CD4-positive, alpha-beta T cell treated with Interleukin-21 for 1 hour (primary cell): ENCODE measurements around the gene SPOCD1.

Source experiments
- DNase-seq: peaks from one replicate; pipeline ENCODE4 v3.0.0-alpha.2; 2020

The SPOCD1 gene

DNA sequence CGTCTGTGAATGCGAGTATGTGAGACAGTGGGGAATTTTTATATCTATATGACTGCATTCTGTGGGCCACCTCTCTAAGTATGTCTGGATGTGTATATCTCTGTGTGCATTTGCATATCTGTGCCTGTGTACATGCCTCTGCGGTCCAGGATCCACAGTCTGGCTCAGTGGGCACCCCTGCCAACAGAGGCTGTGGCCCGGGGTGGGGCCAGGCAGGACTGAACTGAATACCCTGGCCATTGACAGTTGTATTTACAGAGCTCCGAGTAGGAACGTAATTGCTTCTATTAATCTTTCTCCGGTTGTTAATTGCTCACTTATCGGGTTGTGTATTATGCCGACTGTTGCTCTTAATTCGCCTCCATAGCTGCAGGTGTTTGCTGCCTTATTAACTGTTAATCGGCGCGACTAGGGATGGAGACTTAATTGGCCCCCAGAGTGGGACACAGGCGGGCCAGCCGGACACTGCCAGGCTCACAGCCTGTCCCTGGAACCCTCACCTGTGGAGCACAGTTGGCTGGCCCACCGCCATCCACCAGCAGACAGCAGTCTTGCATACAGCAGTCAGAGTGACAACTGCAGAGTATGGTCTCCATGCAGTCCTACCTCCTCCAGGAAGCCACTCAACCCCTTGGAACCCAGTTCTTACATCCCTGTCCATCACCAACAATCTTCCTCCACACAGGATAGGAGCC, 29.3 kb downstream of the SPOCD1 start:
- DNase-seq = no peak

DNA sequence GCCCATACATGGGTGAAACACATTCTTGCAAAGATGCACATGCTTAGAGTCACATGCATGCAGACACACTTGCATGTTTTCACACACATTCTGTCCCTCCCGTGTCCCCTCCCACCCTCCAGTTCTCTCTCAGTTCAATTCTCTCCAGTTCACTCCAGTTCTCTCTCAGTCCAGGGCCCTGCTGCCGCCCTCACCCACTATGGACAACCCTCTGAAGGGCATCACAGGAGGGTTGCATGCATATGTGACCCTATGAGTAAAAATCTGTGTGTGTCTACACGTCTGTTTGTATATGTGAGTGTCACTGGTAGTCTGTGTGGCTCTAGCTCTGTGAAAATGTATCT, 29.9 kb downstream of the SPOCD1 start:
- DNase-seq = no peak

DNA sequence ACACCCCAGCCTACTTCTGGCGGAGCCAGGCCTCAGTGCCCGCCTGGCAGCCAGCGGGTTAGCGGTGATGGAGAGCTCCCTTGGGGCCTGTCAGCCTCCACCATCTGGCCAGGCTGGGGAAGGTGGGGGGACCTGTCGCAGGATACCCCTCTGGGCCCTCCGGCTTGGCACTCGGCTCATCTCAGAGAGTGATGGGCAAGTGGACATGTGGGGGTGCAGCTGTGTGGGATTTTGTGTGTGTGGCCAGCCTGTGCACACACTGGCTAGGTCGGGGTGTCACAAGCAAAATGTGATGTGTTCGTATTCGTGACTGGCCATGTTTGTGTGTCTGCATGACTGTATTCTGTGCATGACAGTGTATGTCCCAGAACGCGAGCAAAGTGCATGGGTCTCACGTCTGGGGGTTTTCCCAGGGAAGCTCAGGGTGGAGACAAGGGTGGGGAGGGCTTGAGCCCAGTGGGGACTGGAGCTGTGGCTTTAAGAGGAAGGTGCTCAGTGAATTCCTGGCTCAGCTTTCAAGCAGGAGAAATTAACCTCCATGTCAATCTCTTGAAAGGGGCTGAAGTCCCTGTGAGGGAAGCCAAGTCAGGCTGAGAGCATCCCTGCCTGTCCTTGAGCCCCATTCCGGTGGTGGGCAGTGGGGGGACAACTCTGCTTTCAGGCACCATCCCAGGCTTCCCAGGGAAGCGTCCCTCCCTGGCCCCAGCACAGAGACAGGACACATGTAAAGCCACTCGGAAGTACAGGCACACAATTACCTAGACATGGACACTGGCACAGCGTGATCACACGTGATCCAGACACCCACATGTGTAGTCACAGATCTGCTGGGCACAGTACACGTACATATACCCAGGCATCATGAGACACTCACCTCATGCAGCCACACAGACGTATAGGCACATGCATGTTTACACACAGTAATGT, 30.5 kb downstream of the SPOCD1 start:
- DNase-seq = no peak

DNA sequence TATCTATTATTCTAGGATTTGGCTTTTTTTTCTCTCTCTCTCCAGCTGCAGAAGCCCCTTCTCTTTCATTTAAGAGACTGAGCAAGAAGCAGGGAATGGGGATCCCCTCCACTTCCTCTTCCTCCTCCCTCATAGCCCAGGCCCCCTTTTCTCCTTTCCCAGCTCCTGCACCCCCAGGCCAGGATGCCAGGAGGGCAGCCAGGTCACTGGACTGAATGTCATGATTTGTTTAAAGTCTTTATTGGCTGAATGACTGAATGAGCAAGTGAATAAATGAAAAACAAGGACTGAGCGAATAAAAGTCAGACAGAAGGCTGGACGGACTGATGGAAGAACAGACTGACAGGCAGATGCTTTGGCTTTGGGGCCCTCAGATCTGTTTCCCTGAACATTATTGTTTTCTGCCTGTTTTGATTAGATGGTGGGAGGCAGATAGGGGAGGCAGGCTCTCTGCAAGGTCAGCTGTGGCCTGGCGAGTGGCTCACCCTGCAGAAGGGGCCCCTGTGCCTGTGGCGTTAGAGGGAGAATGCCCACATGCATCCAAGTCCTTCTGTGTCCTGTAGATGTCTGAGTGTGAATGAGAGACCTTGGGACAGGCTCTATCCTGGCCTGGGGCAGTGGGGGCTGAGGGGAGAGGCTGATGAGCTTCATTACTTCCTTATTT, 31.3 kb downstream of the SPOCD1 start:
- no peak for DNase-seq

DNA sequence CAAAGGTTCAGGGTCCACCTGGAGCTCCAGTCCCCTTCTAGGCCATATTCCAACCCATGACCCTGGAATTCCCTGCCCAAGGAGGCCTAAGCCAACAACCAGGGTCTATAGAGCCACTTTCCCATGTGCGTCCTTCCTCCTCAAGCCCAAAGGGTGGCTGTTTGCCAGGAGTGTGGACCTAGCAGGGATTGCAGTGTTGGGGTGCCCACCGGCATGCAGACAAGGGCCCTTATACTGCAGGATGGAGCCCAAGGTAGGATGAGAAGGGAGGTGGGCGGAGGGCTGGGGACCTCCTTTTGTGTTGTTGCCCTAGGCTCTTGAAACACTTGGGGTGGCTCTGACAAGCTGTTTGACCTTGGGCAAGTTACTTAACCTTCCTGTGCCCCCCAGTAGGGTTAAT, 32.0 kb downstream of the SPOCD1 start:
- no peak for DNase-seq

DNA sequence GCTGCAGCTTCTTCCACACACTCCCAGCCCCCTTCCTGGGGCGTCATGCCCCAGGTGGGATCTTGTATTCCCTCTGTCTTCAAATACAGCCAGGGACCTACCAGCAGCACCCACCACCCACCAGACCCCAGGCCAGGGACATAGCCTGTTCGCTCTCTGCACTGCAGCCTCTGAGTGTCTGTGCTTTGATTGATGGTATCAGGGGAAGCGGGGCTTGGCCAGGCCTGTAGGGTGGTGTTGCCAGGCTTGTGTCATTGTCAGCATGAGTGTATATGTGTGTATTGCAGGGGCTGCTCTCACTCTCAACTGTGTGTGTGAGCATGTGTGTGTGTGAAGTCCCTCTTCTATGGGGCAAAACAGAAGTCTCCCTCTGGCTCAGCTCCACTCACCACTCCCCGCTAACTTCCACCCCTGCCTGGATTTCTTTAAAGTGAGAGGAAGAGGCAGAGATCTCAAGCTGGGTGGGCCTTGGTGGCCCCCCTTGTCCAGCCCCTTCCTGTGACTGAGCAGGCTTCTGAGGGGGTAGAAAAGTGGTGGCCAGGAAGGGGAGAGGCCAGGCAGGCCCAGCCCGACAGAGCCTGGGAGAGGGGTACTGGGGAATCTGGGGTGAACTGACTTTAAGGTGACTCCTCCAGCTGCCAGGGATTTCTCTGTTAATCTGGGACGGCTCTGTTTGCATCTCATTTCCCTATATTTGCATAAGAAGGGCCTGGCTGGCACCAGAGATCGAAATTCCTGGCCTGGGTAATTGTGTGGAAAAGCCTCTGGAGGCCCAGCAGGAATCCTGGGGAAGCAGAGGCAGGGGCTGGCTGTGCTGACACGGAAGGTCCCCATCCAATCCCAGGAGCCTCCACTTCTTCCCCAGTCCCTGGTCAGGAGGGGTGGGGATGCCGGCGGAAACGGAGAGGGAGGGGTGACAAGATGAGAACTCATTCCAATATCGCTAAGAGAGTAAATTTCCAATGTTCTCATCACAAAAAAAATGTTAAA, 33.1 kb downstream of the SPOCD1 start:
- no peak for DNase-seq

DNA sequence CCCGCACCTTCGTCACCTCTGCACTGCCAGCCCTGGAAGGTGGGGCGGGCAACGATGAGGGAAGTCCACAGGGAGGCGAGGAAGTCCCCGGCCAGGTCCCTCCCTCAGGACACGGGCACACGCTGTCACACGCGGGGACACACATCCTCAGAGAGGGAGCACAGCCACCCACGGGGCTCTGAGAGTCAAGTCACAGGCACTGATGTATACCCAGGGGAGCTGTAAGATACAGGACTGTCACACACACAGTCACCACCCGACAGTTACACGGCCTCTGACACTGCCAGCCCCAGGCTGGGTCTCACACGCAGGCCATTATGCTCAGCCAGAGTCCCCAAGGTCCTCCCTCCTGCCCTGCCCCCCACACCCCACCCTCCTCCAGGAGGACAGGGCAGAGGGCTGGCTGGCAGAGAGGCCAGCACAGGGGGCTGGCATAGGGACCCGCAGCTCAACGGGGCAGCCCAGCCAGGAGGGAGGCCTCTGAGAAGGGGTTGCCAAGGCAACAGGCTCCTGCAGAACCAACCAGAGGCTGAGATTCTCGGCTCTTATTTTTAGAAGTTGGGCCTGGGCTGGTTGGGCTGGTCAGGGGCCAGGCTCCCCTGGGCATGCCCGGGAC, 34.0 kb downstream of the SPOCD1 start:
- no peak for DNase-seq

DNA sequence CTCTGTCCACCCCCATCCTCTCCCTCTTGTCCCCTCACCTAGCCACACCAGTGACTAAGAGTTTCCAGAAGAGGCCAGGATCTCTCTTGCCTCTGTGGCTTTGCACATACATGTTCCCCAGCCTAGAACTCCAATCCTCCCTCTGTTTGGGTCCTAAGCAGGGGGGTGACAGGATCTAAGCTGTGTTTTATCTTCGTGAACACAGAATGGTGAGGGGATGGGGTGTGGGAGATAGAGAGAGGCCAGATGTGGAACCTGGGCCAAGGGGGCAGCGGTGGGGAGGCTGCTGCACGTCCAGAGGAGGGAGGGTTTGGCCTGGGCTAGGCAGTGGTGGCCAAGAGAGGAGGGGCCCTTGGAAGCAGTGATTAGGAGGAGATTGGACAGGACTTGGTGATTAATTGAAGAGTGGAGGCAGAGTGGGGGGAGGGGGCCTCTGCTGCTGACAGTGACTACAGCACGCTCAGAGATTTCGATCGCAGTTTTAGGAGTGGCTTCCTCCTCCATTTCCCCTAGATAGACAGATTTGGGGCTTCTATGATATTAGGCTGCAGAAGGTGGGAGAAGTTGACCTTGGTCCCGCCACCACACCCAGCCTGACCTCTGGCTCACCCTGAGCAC, 34.6 kb downstream of the SPOCD1 start:
- DNase-seq = no peak

DNA sequence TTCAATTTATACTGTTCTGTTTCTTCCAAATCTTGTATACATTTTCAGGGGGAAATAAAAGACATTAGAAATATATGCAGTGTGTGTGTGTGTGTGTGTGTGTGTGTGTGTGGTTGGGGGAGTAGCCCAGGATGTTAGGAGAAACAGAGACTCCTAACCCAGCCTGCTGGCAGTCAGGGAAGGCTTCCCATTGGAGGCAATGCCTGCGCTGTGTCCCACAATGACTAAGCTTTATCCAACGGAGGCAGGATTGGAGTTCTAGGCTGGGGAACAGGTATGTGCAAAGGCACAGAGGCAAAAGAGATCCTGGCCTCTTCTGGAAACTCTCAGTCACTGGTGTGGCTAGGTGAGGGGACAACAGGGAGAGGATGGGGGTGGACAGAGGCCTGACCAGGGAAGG, 35.2 kb downstream of the SPOCD1 start:
- DNase-seq = no peak

DNA sequence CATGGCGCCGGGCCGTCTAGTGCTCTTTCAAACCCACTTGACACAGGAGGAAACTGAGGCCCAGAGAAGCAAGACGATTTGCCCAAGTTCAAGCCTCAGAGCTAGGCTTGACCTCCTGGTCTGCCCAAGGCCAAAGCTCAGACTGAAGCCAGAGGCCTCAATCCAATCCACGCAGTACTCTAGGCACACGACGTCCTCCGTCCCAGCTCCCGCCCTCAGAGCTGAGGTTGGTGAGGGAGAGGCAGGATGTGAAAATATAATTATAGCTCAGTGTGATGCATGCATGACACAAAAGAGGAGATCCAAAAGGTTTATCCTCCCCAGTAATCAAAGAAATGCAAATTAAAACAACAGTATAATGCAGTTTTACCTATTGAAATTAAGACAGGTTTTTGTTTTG, 36.1 kb downstream of the SPOCD1 start:
- no peak for DNase-seq

DNA sequence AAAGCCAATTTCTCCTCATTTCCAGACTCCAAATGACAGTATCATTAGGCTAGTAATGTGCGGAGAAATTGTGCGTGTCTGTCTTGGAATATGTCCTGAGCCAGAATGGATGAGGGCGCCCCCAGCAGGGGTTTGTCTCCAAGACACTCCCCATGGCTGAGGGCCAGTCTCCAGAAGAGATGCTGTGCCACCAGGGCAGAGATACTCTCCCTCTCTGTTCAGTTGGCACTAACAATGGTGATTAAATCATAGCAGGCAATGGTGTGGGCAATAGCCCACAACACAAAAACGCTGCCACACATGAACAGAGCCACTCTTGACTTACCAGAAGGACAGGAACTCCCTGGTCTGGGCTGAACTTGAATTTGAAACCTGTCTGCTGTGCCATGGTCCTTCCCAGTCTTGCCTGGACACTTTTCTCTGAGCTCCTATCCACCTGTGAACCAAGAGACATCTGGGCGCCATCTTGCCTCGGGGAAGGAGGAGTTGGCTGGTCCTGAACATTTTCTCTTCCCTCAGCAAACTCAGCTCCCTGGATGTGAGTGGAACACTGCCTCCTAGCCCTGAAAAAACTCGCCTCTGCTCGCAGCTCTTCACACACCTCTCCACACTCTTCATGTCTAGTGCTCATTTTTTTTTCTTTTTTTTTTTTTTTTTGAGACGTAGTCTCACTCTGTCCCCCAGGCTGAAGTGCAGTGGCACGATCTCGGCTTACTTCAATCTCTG, 36.9 kb downstream of the SPOCD1 start:
- DNase-seq = no peak

DNA sequence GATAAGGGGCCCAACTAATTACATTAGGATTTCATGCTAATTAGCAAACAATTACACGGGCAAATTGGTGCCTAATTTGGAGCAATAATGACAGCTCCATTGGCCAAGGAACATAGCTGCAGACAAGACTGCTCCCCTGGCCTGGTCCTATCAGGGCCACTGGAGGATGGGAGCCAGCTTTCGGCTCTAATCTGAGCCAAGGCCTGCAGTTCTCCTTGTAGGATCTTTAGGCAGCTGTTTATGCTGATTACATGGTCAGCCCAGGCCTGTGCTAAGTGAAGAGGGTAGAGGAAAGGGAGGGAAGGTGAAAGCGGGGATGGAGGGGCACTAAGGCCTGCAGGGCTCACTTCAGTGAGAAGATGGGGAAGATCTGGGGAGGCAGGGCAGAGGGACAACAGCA, 39.3 kb downstream of the SPOCD1 start:
- no peak for DNase-seq

DNA sequence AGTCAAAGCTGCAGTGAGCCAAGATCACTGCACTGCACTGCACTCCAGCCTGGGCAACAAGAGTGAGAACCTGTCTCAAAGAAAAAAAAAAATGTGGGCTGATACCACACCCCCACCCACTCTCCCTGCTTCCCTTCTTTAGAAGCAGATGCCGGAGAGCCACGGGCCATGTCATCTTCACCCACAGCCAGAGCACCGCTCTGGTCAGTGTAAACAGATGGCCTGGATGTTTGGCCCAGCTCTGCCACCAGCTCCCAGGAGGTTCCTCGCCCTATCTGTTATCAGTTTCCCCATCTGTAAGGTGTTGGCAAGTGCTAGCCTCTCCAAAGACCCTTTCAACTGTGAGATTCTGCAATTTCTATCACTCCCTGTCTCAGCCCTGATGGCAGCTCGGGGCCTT, 39.8 kb downstream of the SPOCD1 start:
- no peak for DNase-seq

DNA sequence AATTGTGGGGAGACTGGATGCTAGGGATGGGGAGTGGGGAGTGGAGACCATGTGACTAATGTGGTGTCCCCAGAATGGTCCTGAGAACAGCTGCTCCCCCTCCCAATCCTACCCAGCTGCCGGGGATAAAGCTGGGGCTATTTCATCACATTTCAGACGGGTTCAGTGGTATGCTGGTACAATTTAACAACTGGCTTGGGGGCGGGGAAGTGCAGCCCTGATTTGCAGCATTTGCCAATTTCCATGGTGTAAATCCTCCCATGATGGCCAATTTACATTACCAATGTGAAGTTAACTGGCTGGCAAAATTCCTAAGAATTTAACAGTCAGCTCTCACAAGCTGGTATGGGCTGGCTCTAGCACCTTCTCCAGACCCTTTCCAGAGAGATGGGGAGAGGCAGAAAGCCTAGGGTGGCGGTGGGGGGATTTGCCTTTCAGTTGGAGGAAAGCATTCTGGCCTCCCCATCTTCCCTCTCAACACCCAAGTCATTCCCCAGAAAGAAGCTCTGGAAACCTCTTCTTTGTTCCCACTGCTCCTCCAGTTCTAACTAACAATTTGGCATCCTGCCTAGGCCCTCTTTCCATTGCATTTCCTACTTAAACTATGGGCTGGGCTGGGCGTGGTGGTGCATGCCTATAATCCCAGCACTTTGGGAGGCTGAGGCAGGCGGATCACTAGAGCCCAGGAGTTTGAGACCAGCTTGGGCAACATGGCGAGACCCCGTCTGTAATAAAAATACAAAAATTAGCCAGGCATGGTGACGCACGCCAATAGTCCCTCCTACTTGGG, 40.4 kb downstream of the SPOCD1 start:
- DNase-seq = no peak

DNA sequence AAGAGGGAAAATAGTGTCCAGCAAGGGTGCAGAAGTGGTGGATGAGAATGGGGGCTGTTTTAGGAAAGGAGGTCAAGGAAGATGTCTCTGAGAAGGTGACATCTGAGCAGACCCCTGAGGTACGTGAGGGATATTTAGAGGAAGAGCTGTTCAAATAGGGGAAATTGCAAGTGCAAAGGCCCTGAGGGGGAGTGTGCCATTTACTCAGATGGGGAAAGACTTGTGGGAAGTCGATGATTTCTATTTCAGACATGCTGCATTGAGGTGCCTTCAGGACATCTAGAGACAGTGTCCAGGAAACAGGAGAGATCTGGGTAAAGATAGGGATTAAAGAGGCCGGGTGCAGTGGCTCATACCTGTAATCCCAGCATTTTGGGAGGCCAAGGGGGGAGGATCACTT, 41.3 kb downstream of the SPOCD1 start:
- DNase-seq = no peak

DNA sequence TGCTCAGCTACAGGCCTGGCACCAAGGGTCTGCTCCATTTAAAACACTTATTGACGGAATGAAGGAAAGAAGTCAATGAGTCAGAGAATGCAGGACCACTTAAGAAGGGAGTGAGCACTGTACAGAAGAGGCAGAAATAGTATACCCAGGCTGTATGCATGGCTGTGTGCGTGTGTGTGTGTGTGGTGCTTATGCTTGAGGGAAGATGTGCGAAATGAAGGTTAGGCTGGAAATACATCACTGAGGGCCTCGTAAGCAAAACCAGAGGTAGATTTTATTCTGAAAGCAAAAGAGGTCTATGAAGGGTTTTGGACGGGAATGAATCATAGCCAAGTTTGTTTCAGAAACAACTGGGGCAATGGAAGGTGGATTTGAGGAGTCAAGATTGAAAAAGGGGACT, 42.0 kb downstream of the SPOCD1 start:
- no peak for DNase-seq

DNA sequence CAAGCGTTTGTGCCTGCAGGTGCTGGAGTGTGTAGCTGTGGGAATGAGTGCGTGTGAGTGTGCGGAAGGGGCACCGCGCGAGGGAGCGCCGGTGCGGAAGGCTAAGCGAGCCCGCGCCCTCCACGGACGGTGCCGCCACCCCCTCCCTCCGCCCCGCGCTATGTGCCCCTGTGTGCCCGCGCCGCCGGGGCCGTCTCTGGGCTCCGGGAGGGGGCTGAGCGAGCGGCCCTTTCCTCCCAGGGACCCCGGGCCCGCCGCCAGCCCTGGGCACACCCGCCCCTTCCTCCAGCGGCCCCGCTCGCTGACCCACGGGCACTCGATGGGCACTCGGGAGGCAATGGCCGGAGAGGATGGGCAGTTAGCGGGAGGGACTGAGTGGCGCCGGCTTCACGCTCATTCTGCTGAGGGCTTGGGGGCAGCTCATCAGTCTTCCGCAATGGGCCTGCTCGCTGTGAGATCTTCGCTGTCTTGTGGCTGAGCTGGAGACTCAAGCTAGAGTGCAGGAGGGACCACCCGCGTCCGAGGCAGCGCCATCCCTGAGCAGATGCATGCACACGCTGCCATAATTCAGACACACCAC, 43.1 kb downstream of the SPOCD1 start:
- DNase-seq = no peak

DNA sequence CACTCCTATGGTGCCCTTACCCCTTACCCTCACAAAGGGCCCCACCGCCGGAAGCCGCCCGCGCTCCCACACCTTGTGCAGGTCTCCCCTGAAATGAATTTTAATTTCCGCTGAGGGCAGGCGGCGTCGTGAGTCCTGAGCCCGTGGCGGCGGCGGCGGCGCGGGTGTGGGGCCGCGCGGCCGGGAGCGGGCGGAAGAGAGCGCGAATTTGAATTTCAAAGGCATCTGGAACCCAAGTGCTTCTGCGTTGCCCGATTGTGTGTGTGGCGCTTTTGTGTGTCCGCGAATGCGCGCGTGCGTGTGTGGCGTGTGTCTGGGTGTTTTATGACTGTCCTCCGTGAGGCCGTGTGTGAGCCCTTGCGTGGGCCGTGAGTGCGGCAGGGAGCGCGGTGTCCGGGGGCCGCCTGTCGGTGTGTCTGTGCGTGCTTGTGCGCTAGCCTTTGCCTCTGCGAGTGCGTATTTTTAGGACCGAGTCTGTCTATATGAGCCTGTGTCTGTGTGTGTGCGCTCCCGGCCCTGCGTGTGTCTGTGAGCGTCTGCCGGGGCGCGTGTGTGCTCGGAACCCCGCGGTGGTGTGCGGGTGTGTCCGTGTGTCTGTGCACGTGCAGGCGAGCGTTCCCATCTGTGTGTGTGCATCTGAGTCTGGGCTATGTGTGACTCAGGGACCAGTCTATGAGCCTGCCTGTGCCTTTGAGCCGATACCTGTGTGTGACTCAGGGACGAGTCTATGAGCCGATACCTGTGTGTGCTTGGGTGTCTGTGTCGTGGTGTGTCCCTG, 43.7 kb downstream of the SPOCD1 start:
- DNase-seq = peak; percentile 40
